GM18951 (cell line): Measurements from ENCODE around the gene SCN4B.

Source experiments
- POLR2A ChIP-seq: IDR thresholded peaks from 4 replicates; pipeline ENCODE4 v1.6.1; 2011; ENCODE audit warnings: mild to moderate bottlenecking; ENCODE audit not compliant: insufficient read length, insufficient read depth; ENCODE audit errors: extremely low read depth
- in situ Hi-C: fragments of 300-500 bp; cut with MboI; formaldehyde crosslinking; loops from one replicate; pipeline ENCODE4 v1.12.0; 2022; ENCODE audit warnings: low sequenced_read_pairs, mixed read lengths, inconsistent platforms; ENCODE audit not compliant: unreplicated experiment

Gene SCN4B

GRCh38 chr11:118104491-118104890, 48.1 kb downstream of the SCN4B start:
- TF ChIP-seq POLR2A: no peak
- in situ Hi-C loops: no loop called here

GRCh38 chr11:118102721-118103261, 49.8 kb downstream of the SCN4B start:
- in situ Hi-C loops: no loop called here
- no peak for TF ChIP-seq POLR2A

- in situ Hi-C loops: no loop called here
- no peak for TF ChIP-seq POLR2A
Measured at GRCh38 chr11:118100691-118101232, 51.9 kb downstream of the SCN4B start.

- TF ChIP-seq POLR2A: no peak
- in situ Hi-C loops: no loop called here
Measured at GRCh38 chr11:118099838-118100556, 52.6 kb downstream of the SCN4B start.

GRCh38 chr11:118098996-118099837, 53.4 kb downstream of the SCN4B start:
- in situ Hi-C loops: no loop called here
- no peak for TF ChIP-seq POLR2A

- in situ Hi-C loops: no loop called here
- TF ChIP-seq POLR2A: no peak
Measured at GRCh38 chr11:118095967-118096367, 56.7 kb downstream of the SCN4B start.

- in situ Hi-C loops: no loop called here
- no peak for TF ChIP-seq POLR2A
Measured at GRCh38 chr11:118095493-118095892, 57.1 kb downstream of the SCN4B start.

- in situ Hi-C loops: no loop called here
Measured at GRCh38 chr11:118092907-118093571, 59.6 kb downstream of the SCN4B start.

GRCh38 chr11:118091690-118092089, 60.9 kb downstream of the SCN4B start:
- in situ Hi-C loops: no loop called here
- TF ChIP-seq POLR2A: no peak

More at GRCh38 chr11:118092907-118093571, 59.6 kb downstream of the SCN4B start:
- no peak for TF ChIP-seq POLR2A

- in situ Hi-C loops: no loop called here
- no peak for TF ChIP-seq POLR2A
Measured at GRCh38 chr11:118090545-118091162, 62.0 kb downstream of the SCN4B start.

- no peak for TF ChIP-seq POLR2A
- in situ Hi-C loops: no loop called here
Measured at GRCh38 chr11:118088531-118088930, 64.1 kb downstream of the SCN4B start.

- TF ChIP-seq POLR2A: no peak
- in situ Hi-C loops: no loop called here
Measured at GRCh38 chr11:118087931-118088330, 64.7 kb downstream of the SCN4B start.

GRCh38 chr11:118086913-118087768, 65.5 kb downstream of the SCN4B start, which contains the start of gene SMIM35:
Gene SMIM35, minus strand, starts transcription at chr11:118086963. Its CDS starts 206 bp downstream, at chr11:118086757.
- no peak for TF ChIP-seq POLR2A
- in situ Hi-C loops: no loop called here
